Activated naive CD4-positive, alpha-beta T cell treated with anti-CD3 and anti-CD28 coated beads for 36 hours (primary cell): ENCODE results near the gene PROCR. TPM values are rescaled to one million over a fixed set of nuclear protein-coding genes. Genes with fewer than 3 reads are reported as not detected.
A peak's percentile ranks its signal among the peaks of the same experiment; 100 is the strongest.

ENCODE experiments used
- CTCF ChIA-PET: fragments of 350-600 bp; sonication (Branson Sonifier 250); formaldehyde crosslinking; loops from one replicate; lab custom pipeline; 2021; ENCODE audit warnings: antibody characterized with exemption; lab: Charles Lee
- DNase-seq: peaks from one replicate; pipeline ENCODE4 v3.0.0-alpha.2; 2020
- H3K27ac Mint-ChIP-seq: one replicate; pipeline ENCODE4 v1.8.0; 2021; ENCODE audit warnings: mild to moderate bottlenecking, mixed read lengths
- H3K27me3 Mint-ChIP-seq: one replicate; pipeline ENCODE4 v1.8.0; 2021; ENCODE audit warnings: low read depth, mixed read lengths
- H3K36me3 Mint-ChIP-seq: one replicate; pipeline ENCODE4 v1.8.0; 2021; ENCODE audit warnings: low read depth, mixed read lengths
- H3K4me1 Mint-ChIP-seq: one replicate; pipeline ENCODE4 v1.8.0; 2021; ENCODE audit warnings: low read depth, mixed read lengths
- H3K4me3 Mint-ChIP-seq: one replicate; pipeline ENCODE4 v1.8.0; 2021; ENCODE audit warnings: mild to moderate bottlenecking, moderate library complexity, mixed read lengths
- H3K9me3 Mint-ChIP-seq: one replicate; pipeline ENCODE4 v1.8.0; 2021; ENCODE audit warnings: mixed read lengths
- intact Hi-C: fragments of 100-400 bp; cut with micrococcal nuclease; formaldehyde crosslinking; loops from one replicate; pipeline ENCODE4 v1.15.1; 2023
- total RNA-seq, 2 experiments: library from RNA; stranded (reverse); gene quantifications; one replicate each; pipeline ENCODE4 v1.2.3, GENCODE V29; 2021

The PROCR gene
- total RNA-seq, 2 experiments from 2014 or later: 1.5 to 1.7 TPM

GRCh38 chr20:35207950-35208611 lies 36.2 kb downstream of the PROCR start:
- intact Hi-C loops: loop anchor here (1.0 to 2.0 kb wide), 5 partner anchors 63 to 373 kb away; no protein-coding TSS in a partner anchor
- H3K9me3 Mint-ChIP-seq: peaks cover 1% of the 10 kb centered on the region
- no peaks in the 10 kb centered on the region for H3K4me1 Mint-ChIP-seq
- DNase-seq: peak; percentile 91
- no peak overlapping the region for H3K4me3 Mint-ChIP-seq
- CTCF ChIA-PET: interaction anchor here (0.6 to 5.0 kb wide), 13 partner anchors 9 to 375 kb away, joined by 3 to 35 read pairs (median 4); partner anchors contain the start of gene EDEM2
- H3K27me3 Mint-ChIP-seq: no peaks in the 10 kb centered on the region
- no peaks in the 10 kb centered on the region for H3K36me3 Mint-ChIP-seq
- no peak overlapping the region for H3K27ac Mint-ChIP-seq

- intact Hi-C loops: no loop called here
- H3K4me1 Mint-ChIP-seq: no peaks in the 10 kb centered on the region
- no peaks in the 10 kb centered on the region for H3K27me3 Mint-ChIP-seq
- H3K27ac Mint-ChIP-seq: no peak overlapping the region
- peaks cover 3% of the 10 kb centered on the region for H3K36me3 Mint-ChIP-seq
- no peak for DNase-seq
- no peak overlapping the region for H3K4me3 Mint-ChIP-seq
- CTCF ChIA-PET: interaction anchor here (0.7 to 1.5 kb wide), 2 partner anchors 120 to 288 kb away, joined by 3 read pairs; no protein-coding TSS in a partner anchor
- no peaks in the 10 kb centered on the region for H3K9me3 Mint-ChIP-seq
Observed at GRCh38 chr20:35215066-35215956, 43.4 kb downstream of the PROCR start.

GRCh38 chr20:35216541-35216940 lies 44.7 kb downstream of the PROCR start:
- Mint-ChIP-seq H3K27ac (no peak overlapping the region), H3K4me3 (no peak overlapping the region), H3K9me3 (no peaks in the 10 kb centered on the region), H3K27me3 (no peaks in the 10 kb centered on the region), H3K4me1 (no peaks in the 10 kb centered on the region), H3K36me3 (peaks cover 3% of the 10 kb centered on the region)
- intact Hi-C loops: no loop called here
- CTCF ChIA-PET: interaction anchor here (0.6 to 1.3 kb wide), 5 partner anchors 8 to 779 kb away, joined by 3 to 5 read pairs (median 4); no protein-coding TSS in a partner anchor
- no peak for DNase-seq

GRCh38 chr20:35223941-35224340 lies 52.1 kb downstream of the PROCR start:
- H3K27ac Mint-ChIP-seq: no peak overlapping the region
- DNase-seq: no peak
- H3K4me1 Mint-ChIP-seq: peaks cover 7% of the 10 kb centered on the region
- peaks cover 7% of the 10 kb centered on the region for H3K36me3 Mint-ChIP-seq
- intact Hi-C loops: no loop called here
- H3K9me3 Mint-ChIP-seq: no peaks in the 10 kb centered on the region
- CTCF ChIA-PET: interaction anchor here (0.6 kb wide), 2 partner anchors 7 to 335 kb away, joined by 4 to 5 read pairs; no protein-coding TSS in a partner anchor
- H3K27me3 Mint-ChIP-seq: peaks cover 17% of the 10 kb centered on the region
- H3K4me3 Mint-ChIP-seq: no peak overlapping the region

- H3K27ac Mint-ChIP-seq: no peak overlapping the region
- H3K36me3 Mint-ChIP-seq: peaks cover 7% of the 10 kb centered on the region
- CTCF ChIA-PET: interaction anchor here (0.6 kb wide), 1 partner anchor 8 kb away, joined by 5 read pairs; no protein-coding TSS in a partner anchor
- peaks cover 7% of the 10 kb centered on the region for H3K4me1 Mint-ChIP-seq
- no peak for DNase-seq
- H3K27me3 Mint-ChIP-seq: peaks cover 19% of the 10 kb centered on the region
- no peak overlapping the region for H3K4me3 Mint-ChIP-seq
- intact Hi-C loops: no loop called here
- no peaks in the 10 kb centered on the region for H3K9me3 Mint-ChIP-seq
Observed at GRCh38 chr20:35224536-35224935, 52.7 kb downstream of the PROCR start.

- peaks cover 7% of the 10 kb centered on the region for H3K36me3 Mint-ChIP-seq
- H3K4me1 Mint-ChIP-seq: peaks cover 7% of the 10 kb centered on the region
Observed at GRCh38 chr20:35225319-35226125, 53.6 kb downstream of the PROCR start.

GRCh38 chr20:35226126-35226883 lies 54.4 kb downstream of the PROCR start, which contains the start of gene MMP24:
Gene MMP24, plus strand, starts transcription at chr20:35226690. Its CDS starts 49 bp downstream, at chr20:35226739.
- Mint-ChIP-seq H3K9me3 (no peaks in the 10 kb centered on the region), H3K36me3 (peaks cover 14% of the 10 kb centered on the region), H3K4me3 (peak within 1 kb of the TSS; percentile 59), H3K4me1 (peaks cover 7% of the 10 kb centered on the region), H3K27ac (no peak within 1 kb of the TSS), H3K27me3 (peaks cover 21% of the 10 kb centered on the region)
- intact Hi-C loops: no loop called here
- CTCF ChIA-PET: no interaction called here
- DNase-seq: no peak

More at GRCh38 chr20:35225319-35226125, 53.6 kb downstream of the PROCR start:
- intact Hi-C loops: no loop called here
- H3K9me3 Mint-ChIP-seq: no peaks in the 10 kb centered on the region
- no peak overlapping the region for H3K27ac Mint-ChIP-seq
- H3K4me3 Mint-ChIP-seq: peak overlapping the region; percentile 59
- peaks cover 21% of the 10 kb centered on the region for H3K27me3 Mint-ChIP-seq
- DNase-seq: no peak
- CTCF ChIA-PET: no interaction called here

Other genes with a start within 250 kb of the PROCR start
- gene GSS, start 216.3 kb upstream of the PROCR start, total RNA-seq: 10 to 100 TPM; 84.3 to 86.0 TPM
- under 1 TPM; 0.20 to 0.86 TPM for gene MYH7B, start 216.2 kb upstream of the PROCR start, total RNA-seq
- 10 to 100 TPM; 49.6 to 51.7 TPM for gene TRPC4AP, start 79.3 kb upstream of the PROCR start, total RNA-seq
- 10 to 100 TPM; 15.5 to 15.8 TPM for gene EDEM2, start 24.7 kb upstream of the PROCR start, total RNA-seq
- not detected for gene MMP24, start 54.6 kb downstream of the PROCR start, total RNA-seq
- 10 to 100 TPM; 26.4 to 29.2 TPM for gene MMP24OS, start 106.0 kb downstream of the PROCR start, total RNA-seq
- 10 to 100 TPM; 93.0 to 94.7 TPM for gene EIF6, start 112.7 kb downstream of the PROCR start, total RNA-seq
- not detected for gene FAM83C, start 120.4 kb downstream of the PROCR start, total RNA-seq
- 10 to 100 TPM; 47.4 to 48.5 TPM for gene UQCC1, start 239.9 kb downstream of the PROCR start, total RNA-seq